ENCODE data around the gene KIR3DL1. TPM values are rescaled to one million over a fixed set of nuclear protein-coding genes. Genes with fewer than 3 reads are reported as not detected.

The KIR3DL1 gene
- total and polyA plus RNA-seq, 2 of the 13 experiments (the other 11 are each of a cell fraction or from before 2014, with no cell fraction given), result not detected

GRCh38 chr19:54795758-54796157 lies 20.5 kb upstream of the KIR3DL1 start (continued):
- TF ChIP-seq ZNF512B (CRISPR knock-in tag; IDR thresholded peaks at IDR 0.05; ENCODE audit: borderline replicate concordance), result no peak
- no peak for TF ChIP-seq PREB (CRISPR knock-in tag; IDR thresholded peaks at IDR 0.05)

- ChIA-PET CTCF (ENCODE audit: low intra/inter-chr PET ratio, low total read pairs) (no interaction called here), POLR2A (no interaction called here)
- Histone ChIP-seq H3K9ac (ENCODE audit: insufficient read depth, low read depth, low read length) (no peak within 1 kb of the TSS), H4K20me1 (ENCODE audit: insufficient read depth, low read length) (no peaks in the 10 kb centered on the region), H3K36me3 (replicated peaks in 1 of 2; ENCODE audit: control insufficient read depth in 1 of 2, insufficient read depth in 2 of 2, low read length in 2 of 2) (no peaks in the 10 kb centered on the region), H3K79me2 (ENCODE audit: insufficient read depth, low read length) (no peaks in the 10 kb centered on the region), H3K9me3 (ENCODE audit: low read length) (no peaks in the 10 kb centered on the region), H3K27me3 (ENCODE audit: control insufficient read depth in 1 of 2, insufficient read depth in 2 of 2, low read length in 2 of 2) (peaks cover 0 to 2% of the 10 kb centered on the region in 2 experiments; a peak in 1 of 5 replicates), H3K27ac (ENCODE audit: extremely low read length, insufficient read depth, low read length) (no peak within 1 kb of the TSS), H3K4me3 (replicated peaks in 1 of 3; ENCODE audit: insufficient read depth in 1 of 3, low read depth in 2 of 3, low read length in 3 of 3) (no peak within 1 kb of the TSS), H2AFZ (ENCODE audit: low read length) (no peak within 1 kb of the TSS), H3K4me1 (ENCODE audit: insufficient read depth, low read length) (no peaks in the 10 kb centered on the region), H3K4me2 (ENCODE audit: low read depth, low read length) (no peak within 1 kb of the TSS)
- DNase-seq (ENCODE audit: low spot score) (no peak), ATAC-seq (no peak), FAIRE-seq (no peak)
- in situ Hi-C loops (cut with HindIII; ENCODE audit: extremely low pct_ligation_motif_present, low pct_unique_long_range_greater_than_20kb), result no loop called here
- intact Hi-C loops (cut with micrococcal nuclease; ENCODE audit: unreplicated experiment), result no loop called here
- TF ChIP-seq IRF9 (CRISPR knock-in tag; IDR thresholded peaks at IDR 0.05; ENCODE audit: borderline replicate concordance) (no peak), CREB1 (IDR thresholded peaks at IDR 0.05) (peak; percentile 40; the same call in 1 of the 2 replicates), CREB1 (CRISPR knock-in tag; IDR thresholded peaks at IDR 0.05) (no peak)
- WGBS (ENCODE audit: low lambda C conversion rate), result 46% methylated on average over 10 of the region's 10 CpGs
- BruUV-seq (replicated peaks), result no TSS peak
These were observed 12.9 kb upstream of the KIR3DL1 start, which contains the start of gene KIR2DL4 for GRCh38 chr19:54803410-54803809. Gene KIR2DL4 (plus strand): TSS chr19:54803610. CDS start chr19:54803652, 42 bp downstream.

All from HepG2 (cell line).